WTC11 (cell line): Measurements from ENCODE around the gene RAP1GAP. TPM values are rescaled to one million over a fixed set of nuclear protein-coding genes. Genes with fewer than 3 reads are reported as not detected.

Experiments
- ATAC-seq: fragments of 200-7000 bp; cut with Tn5 transposase; 2 replicates; pipeline ENCODE4 v1.10.0; 2021; ENCODE audit warnings: mild to moderate bottlenecking, moderate library complexity
- CTCF ChIA-PET: fragments of 300-600 bp; sonication (Branson Sonifier 250); formaldehyde crosslinking; loops from one replicate; lab custom pipeline; 2021; ENCODE audit warnings: antibody characterized with exemption; lab: Charles Lee
- POLR2A ChIA-PET: fragments of 350-600 bp; sonication (Branson Sonifier 250); formaldehyde crosslinking; loops from one replicate; lab custom pipeline; 2021; ENCODE audit warnings: antibody characterized with exemption; lab: Charles Lee
- DNase-seq: peaks from one replicate; pipeline ENCODE4 v3.0.0; 2021; ENCODE audit warnings: low spot score
- H3K27ac Mint-ChIP-seq: 2 replicates; pipeline ENCODE4 v1.8.0; 2021; ENCODE audit warnings: mixed read lengths
- H3K27me3 Mint-ChIP-seq: 2 replicates; pipeline ENCODE4 v1.8.0; 2021; ENCODE audit warnings: low read depth, mild to moderate bottlenecking, moderate library complexity, mixed read lengths
- H3K36me3 Mint-ChIP-seq: 2 replicates; pipeline ENCODE4 v1.8.0; 2021; ENCODE audit warnings: mixed read lengths
- H3K4me1 Mint-ChIP-seq: 2 replicates; pipeline ENCODE4 v1.8.0; 2022; ENCODE audit warnings: mixed read lengths
- H3K4me3 Mint-ChIP-seq: 2 replicates; pipeline ENCODE4 v1.8.0; 2021; ENCODE audit warnings: mild to moderate bottlenecking, moderate library complexity, mixed read lengths
- H3K9me3 Mint-ChIP-seq: 2 replicates; pipeline ENCODE4 v1.8.0; 2021; ENCODE audit warnings: mixed read lengths
- ATF2 ChIP-seq: sonication (generic); formaldehyde crosslinking; IDR thresholded peaks from 2 replicates; pipeline ENCODE4 v1.8.1; 2022; ENCODE audit warnings: low read depth, missing genetic modification reagents, borderline replicate concordance
- CDX4 ChIP-seq: fragments of 250-450 bp; sonication (Bioruptor Pico); IDR thresholded peaks from 2 replicates; pipeline ENCODE4 v1.9.0; 2021; ENCODE audit warnings: moderate library complexity, mild to moderate bottlenecking, inconsistent platforms, borderline replicate concordance
- CREB1 ChIP-seq: sonication (generic); formaldehyde crosslinking; IDR thresholded peaks from 2 replicates; pipeline ENCODE4 v1.8.0; 2023; ENCODE audit warnings: mild to moderate bottlenecking, missing genetic modification reagents
- E2F1 ChIP-seq: sonication (generic); formaldehyde crosslinking; IDR thresholded peaks from 2 replicates; pipeline ENCODE4 v1.8.0; 2022; ENCODE audit warnings: mild to moderate bottlenecking, missing genetic modification reagents
- E2F4 ChIP-seq: sonication (generic); formaldehyde crosslinking; IDR thresholded peaks from 2 replicates; pipeline ENCODE4 v1.8.1; 2022; ENCODE audit warnings: low read depth, mild to moderate bottlenecking, moderate library complexity, missing genetic modification reagents, borderline replicate concordance
- ELF4 ChIP-seq: sonication (generic); formaldehyde crosslinking; IDR thresholded peaks from 2 replicates; pipeline ENCODE4 v1.8.1; 2022; ENCODE audit warnings: low read depth, mild to moderate bottlenecking, moderate library complexity, missing genetic modification reagents
- EMX1 ChIP-seq: fragments of 250-450 bp; sonication (Bioruptor Pico); IDR thresholded peaks from 2 replicates; pipeline ENCODE4 v1.8.0; 2021; ENCODE audit warnings: mild to moderate bottlenecking
- GABPB1 ChIP-seq: sonication (generic); formaldehyde crosslinking; IDR thresholded peaks from 2 replicates; pipeline ENCODE4 v1.8.1; 2023; ENCODE audit warnings: mild to moderate bottlenecking, missing genetic modification reagents
- GRHL2 ChIP-seq: fragments of 250-450 bp; sonication (Bioruptor Pico); IDR thresholded peaks from 2 replicates; pipeline ENCODE4 v1.8.0; 2022; ENCODE audit warnings: mild to moderate bottlenecking, moderate library complexity; ENCODE audit not compliant: insufficient replicate concordance, severe bottlenecking
- KAT7 ChIP-seq: sonication (generic); formaldehyde crosslinking; IDR thresholded peaks from 2 replicates; pipeline ENCODE4 v1.8.1; 2023; ENCODE audit warnings: missing genetic modification reagents, mild to moderate bottlenecking, borderline replicate concordance
- NFATC4 ChIP-seq: fragments of 250-450 bp; sonication (Bioruptor Pico); IDR thresholded peaks from 2 replicates; pipeline ENCODE4 v1.9.0; 2021; ENCODE audit warnings: mild to moderate bottlenecking
- NR1H2 ChIP-seq: sonication (generic); formaldehyde crosslinking; IDR thresholded peaks from 2 replicates; pipeline ENCODE4 v1.9.0; 2021; ENCODE audit warnings: mild to moderate bottlenecking, moderate library complexity, missing genetic modification reagents
- NR3C1 ChIP-seq: sonication (generic); formaldehyde crosslinking; conservative IDR thresholded peaks from 2 replicates; pipeline ENCODE4 v1.8.1; 2023; ENCODE audit warnings: low read depth, mild to moderate bottlenecking, missing genetic modification reagents
- OVOL2 ChIP-seq: fragments of 250-450 bp; sonication (Bioruptor Pico); IDR thresholded peaks from 2 replicates; pipeline ENCODE4 v1.9.0; 2021; ENCODE audit warnings: mild to moderate bottlenecking, borderline replicate concordance
- PREB ChIP-seq: sonication (generic); formaldehyde crosslinking; IDR thresholded peaks from 2 replicates; pipeline ENCODE4 v1.8.1; 2022; ENCODE audit warnings: mild to moderate bottlenecking, missing genetic modification reagents, moderate library complexity, borderline replicate concordance
- RELA ChIP-seq: sonication (generic); formaldehyde crosslinking; IDR thresholded peaks from 2 replicates; pipeline ENCODE4 v1.8.1; 2022; ENCODE audit warnings: missing genetic modification reagents, mild to moderate bottlenecking, borderline replicate concordance
- RORB ChIP-seq: fragments of 250-450 bp; sonication (Bioruptor Pico); IDR thresholded peaks from 2 replicates; pipeline ENCODE4 v1.9.0; 2021; ENCODE audit warnings: mild to moderate bottlenecking
- SOX15 ChIP-seq: fragments of 250-450 bp; sonication (Bioruptor Pico); IDR thresholded peaks from 2 replicates; pipeline ENCODE4 v1.9.0; 2021; ENCODE audit warnings: mild to moderate bottlenecking
- TEAD1 ChIP-seq: sonication (generic); formaldehyde crosslinking; IDR thresholded peaks from 2 replicates; pipeline ENCODE4 v1.8.0; 2022; ENCODE audit warnings: mild to moderate bottlenecking, missing genetic modification reagents
- TEAD4 ChIP-seq: sonication (generic); formaldehyde crosslinking; IDR thresholded peaks from 2 replicates; pipeline ENCODE4 v1.8.0; 2022; ENCODE audit warnings: mild to moderate bottlenecking, missing genetic modification reagents
- TP53 ChIP-seq: sonication (generic); formaldehyde crosslinking; IDR thresholded peaks from 2 replicates; pipeline ENCODE4 v1.8.1; 2023; ENCODE audit warnings: mild to moderate bottlenecking, missing genetic modification reagents
- ZBTB21 ChIP-seq: sonication (generic); formaldehyde crosslinking; IDR thresholded peaks from 2 replicates; pipeline ENCODE4 v1.8.1; 2023; ENCODE audit warnings: mild to moderate bottlenecking, missing genetic modification reagents, borderline replicate concordance
- ZMAT4 ChIP-seq: fragments of 250-450 bp; sonication (Bioruptor Pico); IDR thresholded peaks from 2 replicates; pipeline ENCODE4 v1.9.0; 2021; ENCODE audit warnings: mild to moderate bottlenecking
- ZNF317 ChIP-seq: sonication (generic); formaldehyde crosslinking; IDR thresholded peaks from 2 replicates; pipeline ENCODE4 v1.8.1; 2023; ENCODE audit warnings: low read depth, mild to moderate bottlenecking, moderate library complexity, missing genetic modification reagents, borderline replicate concordance
- ZNF396 ChIP-seq: fragments of 250-450 bp; sonication (Bioruptor Pico); IDR thresholded peaks from 2 replicates; pipeline ENCODE4 v1.8.0; 2021; ENCODE audit warnings: mild to moderate bottlenecking, moderate library complexity, borderline replicate concordance
- ZNF671 ChIP-seq: fragments of 250-450 bp; sonication (Bioruptor Pico); IDR thresholded peaks from 2 replicates; pipeline ENCODE4 v1.8.0; 2021; ENCODE audit warnings: mild to moderate bottlenecking
- ZSCAN18 ChIP-seq: fragments of 250-450 bp; sonication (Bioruptor Pico); IDR thresholded peaks from 2 replicates; pipeline ENCODE4 v2.1.2; 2022; ENCODE audit warnings: mild to moderate bottlenecking, moderate library complexity
- total RNA-seq: library from RNA; stranded (reverse); gene quantifications from 3 replicates; pipeline ENCODE4 v1.2.3, GENCODE V29; 2021

Gene RAP1GAP
- total RNA-seq, 1 experiment from 2014 or later = 7.6 TPM

GRCh38 chr1:21563971-21564370 lies 105.2 kb downstream of the RAP1GAP start:
- Mint-ChIP-seq H3K27me3 (no peaks in the 10 kb centered on the region), H3K4me1 (peaks cover 6% of the 10 kb centered on the region; the same call in 1 of the 2 replicates), H3K36me3 (peaks cover 6% of the 10 kb centered on the region), H3K9me3 (no peaks in the 10 kb centered on the region), H3K27ac (no peak overlapping the region), H3K4me3 (no peak overlapping the region)
- CTCF ChIA-PET = interaction anchor here (1.0 kb wide), 1 partner anchor 294 kb away, joined by 3 read pairs; no protein-coding TSS in a partner anchor
- no peak for DNase-seq
- TF ChIP-seq ZNF396 (CRISPR knock-in tag) = no peak
- no peak for TF ChIP-seq GRHL2 (CRISPR knock-in tag)
- no peak for TF ChIP-seq RELA
- TF ChIP-seq CREB1 (CRISPR knock-in tag) = no peak
- no peak for TF ChIP-seq NR3C1
- TF ChIP-seq ELF4 (CRISPR knock-in tag) = no peak
- no peak for TF ChIP-seq ZNF671
- TF ChIP-seq ZNF317 (CRISPR knock-in tag) = no peak
- no peak for TF ChIP-seq PREB
- no peak for TF ChIP-seq TEAD1 (CRISPR knock-in tag)
- no peak for TF ChIP-seq RORB (CRISPR knock-in tag)
- TF ChIP-seq ATF2 (CRISPR knock-in tag) = no peak
- TF ChIP-seq GABPB1 (CRISPR knock-in tag) = no peak
- ATAC-seq = no peak
- POLR2A ChIA-PET = no interaction called here

- no peaks in the 10 kb centered on the region for H3K9me3 Mint-ChIP-seq
Measured at GRCh38 chr1:21562896-21563295, 106.3 kb downstream of the RAP1GAP start.

More at GRCh38 chr1:21562896-21563295, 106.3 kb downstream of the RAP1GAP start:
- TF ChIP-seq E2F4 (CRISPR knock-in tag) (no peak), RELA (no peak), KAT7 (CRISPR knock-in tag) (no peak), NFATC4 (CRISPR knock-in tag) (no peak), ZNF317 (CRISPR knock-in tag) (no peak), GRHL2 (CRISPR knock-in tag) (no peak), TP53 (CRISPR knock-in tag) (no peak), OVOL2 (no peak), ZBTB21 (CRISPR knock-in tag) (no peak), SOX15 (CRISPR knock-in tag) (no peak), NR1H2 (CRISPR knock-in tag) (no peak), CDX4 (CRISPR knock-in tag) (no peak), ZMAT4 (CRISPR knock-in tag) (no peak), E2F1 (CRISPR knock-in tag) (no peak), ZSCAN18 (no peak), TEAD4 (no peak), EMX1 (CRISPR knock-in tag) (no peak), PREB (no peak)
- TF ChIP-seq, all 79 proteins: peak for 0
- CTCF ChIA-PET = interaction anchor here (0.9 kb wide), 1 partner anchor 293 kb away, joined by 3 read pairs; no protein-coding TSS in a partner anchor
- no peak for DNase-seq
- no peak for ATAC-seq
- Mint-ChIP-seq H3K27me3 (no peaks in the 10 kb centered on the region), H3K4me1 (no peaks in the 10 kb centered on the region), H3K27ac (no peak overlapping the region), H3K36me3 (peaks cover 3% of the 10 kb centered on the region), H3K4me3 (no peak overlapping the region)
- POLR2A ChIA-PET = no interaction called here
